Measurements from ENCODE around the gene SLC38A3. TPM values are rescaled to one million over a fixed set of nuclear protein-coding genes. Genes with fewer than 3 reads are reported as not detected.

The SLC38A3 gene
- total and polyA plus RNA-seq, 9 of the 15 experiments (the other 6 are each of a cell fraction or from before 2014, with no cell fraction given), result 0.09 to 0.38 (median 0.16) TPM; not detected in 6

DNA sequence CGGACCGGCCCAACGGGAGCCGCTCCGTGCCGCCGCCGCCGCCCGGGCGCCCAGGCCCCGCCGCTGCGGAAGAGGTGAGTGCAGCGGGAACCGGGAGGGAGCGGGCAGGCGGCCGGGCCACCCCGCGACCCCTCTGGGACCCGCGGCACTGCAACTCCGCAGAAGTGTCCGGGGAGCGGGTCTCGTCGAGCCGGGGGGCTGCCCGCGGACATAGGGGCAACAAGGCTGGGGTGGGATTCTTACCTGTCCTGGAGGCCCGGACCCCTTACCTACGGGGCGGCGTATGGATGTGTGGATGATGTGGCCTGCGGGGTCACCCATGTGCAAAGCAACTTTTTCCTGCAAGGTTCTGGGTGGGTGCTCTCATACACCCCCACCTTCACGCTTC, 49.6 kb upstream of the SLC38A3 start:
- peak overlapping the region; percentile 49 for H3K4me3 ChIP-seq
- no peaks in the 10 kb centered on the region for H3K27me3 ChIP-seq (ENCODE audit: control insufficient read depth in 2 of 2, insufficient read depth in 2 of 2, low read length in 2 of 2)
- H3K4me1 ChIP-seq (replicated peaks in 1 of 2; ENCODE audit: control insufficient read depth in 2 of 2, insufficient read depth in 2 of 2, low read length in 2 of 2), result peaks cover 1 to 47% of the 10 kb centered on the region in 2 experiments; a peak in 4 of 5 replicates
- no peaks in the 10 kb centered on the region for H3K36me3 ChIP-seq (ENCODE audit: control insufficient read depth, insufficient read depth, low read length)
- H3K79me2 ChIP-seq (ENCODE audit: control insufficient read depth, insufficient read depth, low read length), result no peaks in the 10 kb centered on the region; the same call in 2 of the 3 replicates
- ATAC-seq, result no peak
- TF ChIP-seq KDM5B (IDR thresholded peaks at IDR 0.05; ENCODE audit: insufficient replicate concordance, low read depth, low read length) (peak; percentile 13), SAFB (IDR thresholded peaks at IDR 0.05; ENCODE audit: borderline replicate concordance, low read depth, low read length) (no peak)
- peak overlapping the region; percentile 34 to 90; a peak in 3 of 4 replicates for H3K9ac ChIP-seq (ENCODE audit: insufficient read depth in 1 of 2, low read depth in 2 of 2, low read length in 2 of 2)
- FAIRE-seq, result no peak
- H3K27ac ChIP-seq (ENCODE audit: extremely low read depth, low read depth, low read length), result no peak overlapping the region
- no peaks in the 10 kb centered on the region for H3K9me3 ChIP-seq (replicated peaks; ENCODE audit: control insufficient read depth, insufficient read depth, low read depth, low read length)
- 7% methylated on average over 18 of the region's 37 CpGs for WGBS (ENCODE audit: insufficient coverage, low coverage, missing lambda C conversion rate)
- H2AFZ ChIP-seq (ENCODE audit: low read depth, low read length), result no peak overlapping the region
- peak overlapping the region; percentile 60 for H3K4me2 ChIP-seq (ENCODE audit: insufficient read depth, low read length)
- POLR2A ChIA-PET, result interaction anchor here (0.7 kb wide), 1 partner anchor 35 kb away, joined by 5 read pairs; no protein-coding TSS in a partner anchor
- DNase-seq (ENCODE audit: extremely low read depth in 1 of 4, low spot score in 3 of 4), result peak in 1 of 4 experiments; percentile 19
- in situ Hi-C loops (cut with MboI) (no loop called here), intact Hi-C loops (cut with micrococcal nuclease) (loop anchor here (2.0 kb wide), 1 partner anchor 33 kb away; no protein-coding TSS in a partner anchor)
- no TSS peak for BruUV-seq (replicated peaks)
- CTCF ChIA-PET (ENCODE audit: low intra/inter-chr PET ratio), result interaction anchor here (1.2 kb wide), 1 partner anchor 34 kb away, joined by 8 read pairs; no protein-coding TSS in a partner anchor
- H4K20me1 ChIP-seq (replicated peaks; ENCODE audit: control insufficient read depth, insufficient read depth, low read length), result no peaks in the 10 kb centered on the region
- no peaks in the 10 kb centered on the region for H3K9me1 ChIP-seq (ENCODE audit: control insufficient read depth, insufficient read depth, low read length)

DNA sequence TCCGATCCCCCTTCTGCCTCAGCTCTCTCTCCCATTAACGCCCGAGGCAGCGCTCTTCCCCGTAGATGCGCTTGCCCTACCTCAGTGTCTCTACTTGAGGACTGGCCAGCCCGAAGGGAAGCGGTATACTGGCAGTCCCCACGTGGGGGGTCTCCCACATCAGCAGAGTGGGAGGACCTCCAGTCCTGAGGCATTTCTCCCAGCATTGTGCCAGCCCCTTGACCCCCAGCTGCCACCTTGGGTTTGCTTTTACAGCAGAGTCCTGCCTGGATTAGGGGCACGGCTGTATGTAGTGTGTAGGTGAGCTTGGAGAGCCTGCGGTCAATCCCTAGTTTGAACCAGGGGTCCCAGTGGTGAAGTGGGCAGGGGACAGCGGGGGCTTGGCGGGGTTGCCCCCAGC, 49.2 kb upstream of the SLC38A3 start:
- Histone ChIP-seq H3K4me1 (replicated peaks in 1 of 2; ENCODE audit: control insufficient read depth in 2 of 2, insufficient read depth in 2 of 2, low read length in 2 of 2) (peaks cover 5 to 51% of the 10 kb centered on the region in 2 experiments; a peak in 4 of 5 replicates), H3K36me3 (ENCODE audit: control insufficient read depth, insufficient read depth, low read length) (no peaks in the 10 kb centered on the region), H2AFZ (ENCODE audit: low read depth, low read length) (no peak overlapping the region), H3K79me2 (ENCODE audit: control insufficient read depth, insufficient read depth, low read length) (no peaks in the 10 kb centered on the region; the same call in 2 of the 3 replicates), H3K27me3 (ENCODE audit: control insufficient read depth in 2 of 2, insufficient read depth in 2 of 2, low read length in 2 of 2) (no peaks in the 10 kb centered on the region), H4K20me1 (replicated peaks; ENCODE audit: control insufficient read depth, insufficient read depth, low read length) (no peaks in the 10 kb centered on the region), H3K4me3 (peak overlapping the region; percentile 49; the same call in 1 of the 2 replicates), H3K9ac (ENCODE audit: insufficient read depth in 1 of 2, low read depth in 2 of 2, low read length in 2 of 2) (peak overlapping the region in 1 of 2 experiments; percentile 90; a peak in 1 of 4 replicates), H3K9me3 (replicated peaks; ENCODE audit: control insufficient read depth, insufficient read depth, low read depth, low read length) (no peaks in the 10 kb centered on the region), H3K9me1 (ENCODE audit: control insufficient read depth, insufficient read depth, low read length) (no peaks in the 10 kb centered on the region), H3K4me2 (ENCODE audit: insufficient read depth, low read length) (peak overlapping the region; percentile 60), H3K27ac (ENCODE audit: extremely low read depth, low read depth, low read length) (no peak overlapping the region)
- ATAC-seq (no peak), FAIRE-seq (no peak), DNase-seq (ENCODE audit: extremely low read depth in 1 of 4, low spot score in 3 of 4) (no peak)
- in situ Hi-C loops (cut with MboI) (no loop called here), intact Hi-C loops (cut with micrococcal nuclease) (loop anchor here (2.0 kb wide), 1 partner anchor 33 kb away; no protein-coding TSS in a partner anchor)
- ChIA-PET POLR2A (interaction anchor here (0.7 to 0.9 kb wide), 2 partner anchors 35 to 216 kb away, joined by 3 to 5 read pairs; partner anchors contain the start of gene RBM6), CTCF (ENCODE audit: low intra/inter-chr PET ratio) (interaction anchor here (1.2 kb wide), 1 partner anchor 34 kb away, joined by 8 read pairs; no protein-coding TSS in a partner anchor)
- peak; percentile 12 for TF ChIP-seq KDM5B (IDR thresholded peaks at IDR 0.05; ENCODE audit: insufficient replicate concordance, low read depth, low read length)
- no peak for TF ChIP-seq KLF13 (tag; IDR thresholded peaks at IDR 0.05; ENCODE audit: borderline replicate concordance, low read depth)
- BruUV-seq (replicated peaks), result no TSS peak
- 52% methylated on average over 10 of the region's 13 CpGs for WGBS (ENCODE audit: insufficient coverage, low coverage, missing lambda C conversion rate)

Measured in K562 (cell line).